H4 (cell line): ENCODE measurements around the gene ZFP1. TPM values are rescaled to one million over a fixed set of nuclear protein-coding genes. Genes with fewer than 3 reads are reported as not detected.

Experiments
- DNase-seq: peaks from one replicate; pipeline ENCODE4 v3.0.0-alpha.2; 2015; ENCODE audit warnings: low spot score
- total RNA-seq: library from RNA; depleted of rRNA; stranded (reverse); fragments of >200 nt; shearing (Covaris generic); gene quantifications from 2 replicates; pipeline ENCODE4 v1.2.3, GENCODE V29; 2014

ZFP1 gene
- total RNA-seq, 1 experiment from 2014 or later, result 10.0 TPM

- no peak for DNase-seq
Observed at GRCh38 chr16:75151798-75152197, 3.5 kb downstream of the ZFP1 start.

DNA sequence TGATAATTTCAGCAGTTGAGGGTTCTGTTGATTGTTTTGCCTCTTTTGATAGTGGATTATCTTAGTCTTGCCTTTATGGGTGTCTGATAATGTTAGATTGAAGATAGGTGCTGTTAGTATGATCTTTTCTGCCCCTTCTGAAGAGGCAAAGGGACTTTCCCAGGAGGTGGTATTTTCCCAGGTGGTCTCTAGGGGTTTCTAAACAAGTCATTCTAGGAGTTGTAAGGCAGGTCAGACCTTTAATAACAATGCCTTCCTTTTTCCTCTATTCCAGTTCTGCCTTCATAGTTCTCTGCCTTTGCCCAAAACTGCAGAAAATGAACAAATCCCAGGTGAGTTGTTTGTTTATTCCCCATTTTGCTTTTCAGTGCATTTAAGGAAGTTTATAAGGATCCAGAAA lies 4.3 kb downstream of the ZFP1 start:
- DNase-seq, result no peak

DNA sequence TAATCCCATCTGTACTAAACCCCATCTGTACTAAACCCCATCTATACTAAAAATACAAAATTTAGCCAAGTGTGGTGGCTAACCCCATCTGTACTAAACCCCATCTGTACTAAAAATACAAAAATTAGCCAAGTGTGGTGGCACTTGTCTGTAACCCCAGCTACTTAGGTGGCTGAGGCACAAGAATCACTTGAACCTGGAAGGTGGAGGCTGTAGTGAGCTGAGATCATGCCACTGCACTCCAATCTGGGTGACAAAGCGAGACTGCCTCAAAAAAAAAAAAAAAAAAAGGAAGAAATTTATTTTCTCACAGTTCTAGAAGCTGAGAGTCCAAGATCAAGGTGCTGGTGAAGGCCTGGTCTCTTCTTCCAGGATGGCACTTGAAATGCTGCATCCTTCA lies 12.1 kb downstream of the ZFP1 start:
- DNase-seq, result no peak

GRCh38 chr16:75169899-75170405 lies 21.6 kb downstream of the ZFP1 start:
- no peak for DNase-seq

- no peak for DNase-seq
Observed at GRCh38 chr16:75172578-75172977, 24.3 kb downstream of the ZFP1 start.

DNA sequence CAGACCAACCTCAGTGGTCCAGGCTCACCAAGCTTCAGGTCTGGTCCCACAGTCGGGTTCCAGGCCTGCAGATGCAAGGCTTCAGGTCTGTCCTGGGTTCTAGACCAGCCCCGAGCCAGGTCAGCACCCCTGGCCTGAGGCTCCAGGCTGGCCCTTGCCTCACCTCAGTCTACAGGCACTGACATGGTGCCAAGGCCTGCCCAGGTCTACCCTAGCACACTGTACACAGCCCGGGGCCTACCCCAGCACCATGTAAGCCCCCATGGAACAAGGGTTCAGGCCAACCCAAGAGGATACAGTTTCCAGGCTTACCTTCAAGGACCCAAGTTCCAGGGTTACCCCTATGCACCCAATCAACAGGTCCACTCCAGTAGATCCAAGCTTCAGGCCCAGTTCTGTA lies 26.8 kb downstream of the ZFP1 start:
- no peak for DNase-seq

- DNase-seq, result no peak
Observed at GRCh38 chr16:75176926-75177325, 28.6 kb downstream of the ZFP1 start.

- no peak for DNase-seq
Observed at GRCh38 chr16:75179208-75179607, 30.9 kb downstream of the ZFP1 start.

DNA sequence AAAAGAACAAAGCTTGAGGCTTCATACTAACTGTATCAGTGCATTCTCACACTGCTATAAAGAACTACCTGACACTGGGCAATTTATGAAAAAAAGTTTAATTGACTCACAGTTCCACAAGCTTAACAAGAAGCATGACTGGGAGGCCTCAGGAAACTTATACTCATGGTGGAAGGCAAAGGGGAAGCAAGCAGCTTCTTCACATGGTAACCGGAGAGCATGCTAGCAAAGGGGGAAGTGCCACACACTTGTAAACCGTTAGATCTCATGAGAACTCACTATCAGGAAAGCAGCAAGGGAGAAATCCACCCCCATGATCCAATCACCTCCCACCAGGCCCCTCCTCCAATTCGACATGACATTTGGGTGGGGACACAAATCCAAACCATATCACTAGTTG lies 33.3 kb downstream of the ZFP1 start:
- no peak for DNase-seq

DNA sequence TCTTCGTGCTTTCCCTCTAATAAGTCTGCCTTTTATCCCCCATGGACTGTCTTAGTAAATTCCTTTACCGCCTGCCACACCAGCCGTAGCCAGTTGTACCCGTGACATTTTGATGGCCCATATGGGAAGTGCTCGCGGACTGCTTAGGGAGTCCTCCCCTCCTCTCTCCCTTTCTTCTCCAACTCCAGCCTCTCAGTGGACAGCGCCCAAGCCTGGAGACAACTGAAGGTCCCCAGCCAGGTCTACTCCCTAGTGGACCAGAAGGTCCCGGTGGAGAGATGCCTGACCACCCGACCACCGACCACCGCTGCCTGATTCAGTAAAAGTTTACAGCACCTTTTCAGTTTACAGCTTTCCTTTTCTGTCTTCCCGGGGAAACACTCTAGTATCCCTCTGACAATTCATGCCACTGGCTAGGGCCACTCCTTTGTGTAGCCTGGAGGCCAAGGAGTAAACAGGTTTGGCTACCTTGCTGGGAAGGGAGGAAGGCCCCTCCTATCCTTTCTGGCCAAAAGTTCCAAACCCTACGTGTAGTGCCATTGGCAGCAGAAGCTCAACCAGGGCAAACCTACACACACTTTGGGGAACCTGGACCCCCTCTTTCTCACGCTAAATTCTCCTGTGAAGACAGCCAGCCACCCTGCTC lies 40.6 kb downstream of the ZFP1 start:
- DNase-seq, result no peak

GRCh38 chr16:75189638-75190245 lies 41.4 kb downstream of the ZFP1 start:
- no peak for DNase-seq

DNA sequence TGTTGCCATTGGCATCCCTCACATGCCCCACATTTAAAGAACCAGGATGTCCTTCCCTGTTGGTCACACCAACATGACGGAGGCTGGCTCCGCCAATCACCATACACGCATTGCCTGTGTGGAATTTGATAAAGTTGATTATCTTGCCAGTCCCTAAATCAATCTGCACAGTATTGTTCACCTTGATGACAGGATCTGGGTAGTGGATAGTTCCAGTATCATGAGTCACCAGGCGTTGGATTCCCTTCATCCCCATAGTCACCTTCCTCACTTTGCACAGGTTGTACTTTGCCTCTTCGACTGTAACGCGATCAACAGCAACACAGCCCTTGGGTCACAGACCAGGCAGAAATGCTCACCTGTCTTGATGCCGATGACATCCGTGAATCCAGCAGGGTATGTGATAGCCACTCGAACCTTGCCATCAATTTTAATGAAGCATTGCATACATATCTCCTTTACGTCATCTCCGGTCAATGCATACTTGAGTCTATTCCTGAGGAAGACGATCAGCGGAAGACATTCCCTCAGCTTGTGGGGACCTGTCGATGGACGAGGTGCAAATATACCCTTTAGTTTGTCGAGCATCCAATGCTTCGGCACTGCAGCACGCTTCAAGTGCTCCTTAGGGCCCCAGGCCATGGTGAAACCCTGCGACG lies 44.4 kb downstream of the ZFP1 start:
- DNase-seq, result no peak

GRCh38 chr16:75193265-75193650 lies 44.9 kb downstream of the ZFP1 start:
- DNase-seq, result no peak

DNA sequence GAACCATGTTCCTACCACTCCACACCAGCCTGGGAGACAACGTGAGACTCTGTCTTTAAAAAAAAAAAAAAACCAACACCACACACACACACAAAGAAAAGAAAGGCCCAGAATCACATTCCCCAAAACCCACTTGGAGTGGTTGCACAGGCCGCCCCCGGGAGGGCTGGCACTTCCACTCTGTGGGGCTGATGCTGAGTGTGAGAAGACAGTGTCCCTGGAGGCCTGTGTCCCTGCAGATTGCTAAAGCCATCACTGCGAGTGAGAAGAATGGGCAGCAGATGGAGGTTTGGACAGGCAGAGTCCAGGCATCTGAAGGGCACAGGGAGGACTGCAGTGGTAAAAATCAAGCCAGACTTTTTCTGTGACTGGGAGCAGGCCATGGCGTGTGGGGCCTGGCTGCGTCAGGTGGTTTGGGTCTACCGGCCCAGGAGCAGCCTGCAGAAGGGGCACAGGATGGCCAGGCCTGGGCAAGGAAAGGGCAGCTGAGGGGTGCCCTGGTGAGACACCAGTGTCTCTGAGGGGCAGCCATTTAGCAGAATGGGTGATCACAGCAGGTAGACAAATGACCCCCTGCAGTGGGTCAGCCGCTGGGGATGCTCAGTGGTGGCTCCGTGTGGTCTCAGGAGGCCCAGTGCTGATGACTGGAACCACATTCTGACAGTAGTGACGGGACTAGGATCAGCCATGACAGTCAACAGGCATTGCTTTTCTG lies 45.6 kb downstream of the ZFP1 start:
- no peak for DNase-seq

- DNase-seq, result no peak
Observed at GRCh38 chr16:75195811-75196790, 47.8 kb downstream of the ZFP1 start.

- DNase-seq, result no peak
Observed at GRCh38 chr16:75196836-75197235, 48.5 kb downstream of the ZFP1 start.

DNA sequence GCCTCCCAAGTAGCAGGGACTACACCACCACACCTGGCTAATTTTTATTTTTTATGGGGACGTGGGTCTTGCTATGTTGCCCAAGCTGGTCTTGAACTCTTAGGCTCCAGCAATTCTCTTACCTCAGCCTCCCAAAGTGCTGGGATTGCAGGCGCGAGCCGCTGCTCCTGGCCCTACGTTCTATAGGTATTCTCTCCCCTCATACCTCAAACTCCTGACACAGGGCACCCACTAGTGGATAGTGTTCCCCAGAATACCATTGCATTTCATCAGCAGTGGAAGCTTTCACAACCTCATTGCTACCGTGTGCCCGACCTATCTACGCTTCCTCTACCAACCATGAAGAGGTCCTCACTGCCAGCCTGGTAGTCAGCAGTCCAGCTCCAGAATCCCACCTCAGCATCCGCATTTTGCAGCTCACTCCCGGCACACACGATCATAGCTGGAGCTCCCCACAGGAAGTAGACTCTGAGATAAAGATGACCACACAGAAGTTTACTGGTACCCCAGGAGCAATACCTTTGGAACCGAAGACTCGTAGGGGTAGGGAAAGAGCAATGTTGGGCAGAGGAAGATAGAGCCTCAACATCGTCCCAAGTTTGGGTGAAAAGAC lies 49.3 kb downstream of the ZFP1 start:
- peak; percentile 36 for DNase-seq

- no peak for DNase-seq
Observed at GRCh38 chr16:75198135-75198600, 49.8 kb downstream of the ZFP1 start.

GRCh38 chr16:75202069-75202590 lies 53.8 kb downstream of the ZFP1 start:
- no peak for DNase-seq

- no peak for DNase-seq
Observed at GRCh38 chr16:75203096-75203495, 54.8 kb downstream of the ZFP1 start.
